GM12872 (cell line): Measurements from ENCODE around the gene APBB2.

Experiments
- TF ChIP-seq, protein P1 (sequence below): IDR thresholded peaks from 3 replicates; pipeline ENCODE4 v1.5.1; 2011; ENCODE audit warnings: low read depth, mild to moderate bottlenecking, low read length, moderate library complexity; ENCODE audit not compliant: insufficient read depth

The APBB2 gene

DNA sequence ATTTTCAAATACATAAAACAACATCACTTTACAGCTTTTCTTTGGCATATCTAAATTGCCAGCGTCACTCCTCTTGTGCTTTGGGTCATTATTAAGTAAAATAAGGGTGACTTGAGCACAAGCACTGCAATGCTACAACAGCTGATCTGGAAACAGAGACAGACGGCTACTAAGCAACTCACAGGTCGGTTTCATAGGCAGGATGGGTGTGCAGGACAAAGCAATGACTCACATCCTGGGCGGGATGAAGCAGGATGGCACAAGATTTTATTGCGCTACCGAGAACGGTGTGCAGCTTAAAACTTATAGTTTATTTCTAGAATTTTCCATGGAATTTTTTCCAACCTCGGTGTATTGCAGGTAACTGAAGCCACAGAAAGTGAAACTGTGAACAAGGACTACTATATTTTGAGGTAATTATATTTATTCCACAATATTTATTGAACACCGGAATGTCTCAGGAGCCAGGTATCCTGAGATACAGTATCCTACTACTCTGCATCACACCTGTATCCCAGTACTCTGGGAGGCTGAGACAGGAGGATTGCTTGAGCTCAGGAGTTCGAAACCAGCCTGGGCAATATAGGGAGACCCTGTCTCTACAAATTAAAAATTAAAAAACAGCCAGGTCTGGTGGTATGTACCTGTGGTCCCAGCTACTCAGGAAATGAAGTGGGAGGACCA lies 215.5 kb downstream of the APBB2 start:
- TF ChIP-seq, protein P1, sequence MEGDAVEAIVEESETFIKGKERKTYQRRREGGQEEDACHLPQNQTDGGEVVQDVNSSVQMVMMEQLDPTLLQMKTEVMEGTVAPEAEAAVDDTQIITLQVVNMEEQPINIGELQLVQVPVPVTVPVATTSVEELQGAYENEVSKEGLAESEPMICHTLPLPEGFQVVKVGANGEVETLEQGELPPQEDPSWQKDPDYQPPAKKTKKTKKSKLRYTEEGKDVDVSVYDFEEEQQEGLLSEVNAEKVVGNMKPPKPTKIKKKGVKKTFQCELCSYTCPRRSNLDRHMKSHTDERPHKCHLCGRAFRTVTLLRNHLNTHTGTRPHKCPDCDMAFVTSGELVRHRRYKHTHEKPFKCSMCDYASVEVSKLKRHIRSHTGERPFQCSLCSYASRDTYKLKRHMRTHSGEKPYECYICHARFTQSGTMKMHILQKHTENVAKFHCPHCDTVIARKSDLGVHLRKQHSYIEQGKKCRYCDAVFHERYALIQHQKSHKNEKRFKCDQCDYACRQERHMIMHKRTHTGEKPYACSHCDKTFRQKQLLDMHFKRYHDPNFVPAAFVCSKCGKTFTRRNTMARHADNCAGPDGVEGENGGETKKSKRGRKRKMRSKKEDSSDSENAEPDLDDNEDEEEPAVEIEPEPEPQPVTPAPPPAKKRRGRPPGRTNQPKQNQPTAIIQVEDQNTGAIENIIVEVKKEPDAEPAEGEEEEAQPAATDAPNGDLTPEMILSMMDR = no peak

DNA sequence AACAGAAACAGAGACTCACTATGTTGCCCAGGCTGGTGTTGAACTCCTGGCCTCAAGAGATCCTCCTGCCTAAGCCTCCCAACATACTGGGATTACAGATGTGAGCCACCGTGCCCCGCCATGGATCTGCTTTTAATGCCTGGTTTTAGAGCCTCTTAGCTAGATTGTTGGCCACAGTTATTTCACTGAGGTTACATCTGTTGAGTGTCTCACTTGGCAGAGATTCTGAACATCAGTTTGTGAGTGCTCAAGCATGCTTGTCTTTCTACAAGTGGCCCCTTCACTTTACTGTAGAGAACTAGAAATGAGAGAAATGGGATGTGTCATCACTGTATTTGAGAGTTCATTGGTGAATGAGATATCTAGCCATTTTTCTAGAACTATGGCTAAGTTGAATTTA lies 218.5 kb downstream of the APBB2 start:
- TF ChIP-seq, protein P1 = no peak

- TF ChIP-seq, protein P1 = no peak
These were observed 221.7 kb downstream of the APBB2 start for GRCh38 chr4:40992472-40993295.

- TF ChIP-seq, protein P1 = no peak
These were observed 222.4 kb downstream of the APBB2 start for GRCh38 chr4:40991908-40992307.

DNA sequence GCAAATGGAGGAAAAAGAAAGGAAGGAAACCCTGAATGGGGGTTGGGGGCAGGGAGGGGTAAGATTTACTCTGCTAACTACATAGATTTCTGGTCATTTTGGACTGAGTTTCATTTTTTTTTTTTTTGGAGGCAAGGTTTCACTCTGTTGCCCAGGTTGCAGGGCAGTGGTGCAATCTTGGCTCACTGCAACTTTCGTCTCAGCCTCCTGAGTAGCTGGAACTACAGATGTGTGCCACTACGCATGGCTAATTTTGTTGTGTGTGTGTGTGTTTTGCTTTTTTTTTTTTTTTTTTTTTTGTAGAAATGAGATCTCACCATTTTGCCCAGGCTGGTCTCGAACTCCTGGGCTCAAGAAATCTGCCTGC lies 223.5 kb downstream of the APBB2 start:
- TF ChIP-seq, protein P1 = no peak

DNA sequence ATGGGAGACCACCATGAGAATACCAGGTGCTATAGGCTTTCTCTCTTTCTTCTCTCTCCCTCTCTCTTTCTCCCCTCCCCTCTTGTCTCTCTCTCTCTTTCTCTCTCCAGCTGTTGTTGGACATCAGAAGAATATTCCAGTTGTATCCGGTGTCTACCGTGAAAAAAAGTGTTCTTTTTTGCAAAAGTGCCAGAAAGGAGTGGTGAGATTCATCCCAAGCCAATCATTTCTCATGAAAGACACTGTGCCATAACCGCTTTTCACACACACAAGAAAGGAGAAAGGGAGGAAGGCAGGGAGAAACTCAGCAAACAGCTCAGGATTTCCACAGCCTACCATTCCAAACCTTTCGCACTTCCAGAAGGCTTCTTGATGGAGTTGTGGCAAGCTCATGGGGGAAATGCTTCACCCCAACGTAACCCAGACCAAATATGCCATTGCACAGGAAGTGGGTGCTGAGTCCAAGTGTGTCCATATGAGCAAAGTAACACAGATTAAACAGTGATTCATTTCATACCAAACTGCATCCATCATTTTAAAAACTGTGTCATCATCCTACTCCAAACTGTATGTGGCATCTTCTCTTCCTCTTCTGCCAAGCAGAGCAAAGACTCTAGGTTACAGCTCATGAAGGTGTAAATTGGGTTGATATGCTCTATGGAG lies 224.0 kb downstream of the APBB2 start:
- TF ChIP-seq, protein P1 = no peak

GRCh38 chr4:40987151-40987550 lies 227.2 kb downstream of the APBB2 start:
- TF ChIP-seq, protein P1 = no peak
